ENCODE results near the gene HINFP.
"Not testable (repeated sequence)": the region's sequence is repeated elsewhere in the genome, so short reads cannot be mapped to it uniquely, and the experiment has no call there.

Gene HINFP

DNA sequence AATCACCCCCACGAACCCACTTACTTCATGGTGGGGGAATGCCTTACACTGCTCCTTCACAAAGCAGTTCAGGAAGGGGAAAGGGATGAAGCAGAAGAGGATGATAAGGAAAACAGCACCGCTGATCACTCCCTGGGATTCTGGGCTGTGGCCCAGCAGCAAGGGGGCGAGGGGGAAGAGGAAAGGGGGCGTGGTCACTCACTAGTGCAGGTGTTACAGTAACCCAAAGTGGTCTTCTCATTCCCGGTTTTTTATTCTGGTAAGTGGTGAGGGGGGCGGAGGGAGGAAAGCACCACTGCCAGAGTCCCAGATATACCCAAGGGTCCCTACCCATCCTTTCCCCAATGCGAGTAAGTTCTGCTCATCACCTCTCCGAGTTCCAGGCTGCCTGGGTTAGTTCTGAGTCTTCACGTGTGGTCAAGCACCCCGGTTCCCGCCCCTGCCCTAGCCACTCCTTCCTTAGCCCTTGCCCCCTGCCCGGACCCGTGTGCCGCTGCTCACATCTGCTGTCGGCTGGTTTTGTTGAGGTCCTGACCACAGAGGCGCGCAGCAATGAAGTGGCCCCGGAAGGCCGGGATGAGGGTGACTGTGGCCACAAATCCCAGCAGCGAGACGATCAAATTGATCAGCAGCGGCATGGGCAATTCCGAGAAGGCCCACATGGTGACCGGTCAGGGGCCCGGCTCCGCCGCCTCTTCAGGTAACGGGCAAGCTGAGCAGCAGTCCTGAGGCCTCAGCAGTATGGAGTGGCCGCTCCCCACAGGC, 20.2 kb upstream of the HINFP start:
- peak; percentile 39 for DNase-seq

DNA sequence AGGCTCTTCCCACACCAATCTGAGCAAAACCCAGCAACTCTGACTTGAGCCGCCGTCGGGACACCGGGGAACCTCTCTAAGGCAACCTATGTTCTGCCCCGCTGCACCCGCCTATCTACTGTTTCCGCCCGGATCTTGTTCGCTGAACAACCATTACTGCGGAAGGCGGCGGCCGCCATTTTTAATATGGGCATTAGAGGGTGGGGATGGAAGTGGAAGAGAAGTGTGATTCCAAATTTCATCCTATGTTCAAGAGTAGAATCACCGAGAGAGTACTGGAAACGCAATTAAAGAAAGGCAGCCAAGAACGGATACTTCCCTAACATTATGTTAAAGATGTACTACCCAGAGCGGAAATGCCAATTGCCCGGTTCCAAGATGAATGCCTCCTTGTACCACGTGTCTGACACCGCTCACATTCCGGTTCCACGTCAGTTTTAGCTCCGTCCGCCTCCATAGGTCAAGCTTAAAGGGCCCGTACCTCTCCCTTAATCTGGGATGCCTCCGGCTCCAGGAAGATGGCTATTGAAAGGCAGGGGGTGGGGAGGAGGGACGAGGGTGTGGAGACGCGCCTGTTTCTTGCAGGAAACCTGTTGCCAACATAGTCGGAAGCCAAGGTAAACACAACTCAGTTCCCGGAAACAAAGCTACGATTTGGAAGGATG, 19.5 kb upstream of the HINFP start, which contains the start of gene DPAGT1:
TSS of gene DPAGT1 (minus strand) at position 95 of the 665 bp plus-strand sequence. CDS start 198 bp downstream, outside the sequence.
- peak; percentile 98 for DNase-seq

DNA sequence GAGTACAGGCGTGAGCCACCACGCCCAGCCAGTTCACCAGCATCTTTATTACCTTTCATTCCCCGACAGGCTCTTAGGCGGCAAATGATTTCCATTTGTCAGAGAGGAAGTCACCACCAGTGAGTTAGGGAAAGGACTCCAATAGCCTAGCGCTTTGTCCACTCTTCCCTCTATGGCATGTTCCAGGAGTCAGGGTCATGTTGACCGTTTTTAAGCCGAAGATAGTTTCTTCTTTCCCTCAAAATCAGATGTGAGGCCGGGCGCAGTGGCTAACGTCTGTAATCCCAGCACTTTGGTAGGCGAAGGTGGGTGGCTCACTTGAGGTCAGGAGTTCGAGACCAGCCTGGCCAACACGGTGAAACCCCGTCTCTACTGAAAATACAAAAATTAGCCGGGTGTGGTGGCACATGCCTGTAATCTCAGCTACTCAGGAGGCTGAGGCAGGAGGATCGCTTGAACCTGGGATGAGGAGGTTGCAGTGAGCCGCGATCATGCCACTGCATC, 18.2 kb upstream of the HINFP start:
- not testable (repeated sequence) for DNase-seq

DNA sequence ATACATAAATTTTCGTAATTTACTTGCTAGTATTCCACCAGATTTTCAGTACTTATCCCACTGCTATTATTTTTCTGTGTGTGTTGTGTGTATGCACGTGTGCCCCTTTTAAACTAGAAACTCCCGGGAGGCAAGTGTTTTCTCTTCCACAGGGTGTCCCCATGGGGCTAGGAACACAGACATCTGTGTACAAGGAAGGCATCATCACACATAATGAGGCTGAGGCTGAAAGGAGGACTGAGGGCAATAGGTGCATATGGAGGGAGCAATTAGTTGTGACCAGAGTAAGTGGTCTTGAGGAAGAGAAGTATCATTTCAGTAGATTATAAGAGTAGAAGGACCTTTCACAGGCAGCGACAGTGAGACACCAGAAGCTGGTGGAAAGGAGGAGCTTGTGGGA, 17.6 kb upstream of the HINFP start:
- DNase-seq = no peak

DNA sequence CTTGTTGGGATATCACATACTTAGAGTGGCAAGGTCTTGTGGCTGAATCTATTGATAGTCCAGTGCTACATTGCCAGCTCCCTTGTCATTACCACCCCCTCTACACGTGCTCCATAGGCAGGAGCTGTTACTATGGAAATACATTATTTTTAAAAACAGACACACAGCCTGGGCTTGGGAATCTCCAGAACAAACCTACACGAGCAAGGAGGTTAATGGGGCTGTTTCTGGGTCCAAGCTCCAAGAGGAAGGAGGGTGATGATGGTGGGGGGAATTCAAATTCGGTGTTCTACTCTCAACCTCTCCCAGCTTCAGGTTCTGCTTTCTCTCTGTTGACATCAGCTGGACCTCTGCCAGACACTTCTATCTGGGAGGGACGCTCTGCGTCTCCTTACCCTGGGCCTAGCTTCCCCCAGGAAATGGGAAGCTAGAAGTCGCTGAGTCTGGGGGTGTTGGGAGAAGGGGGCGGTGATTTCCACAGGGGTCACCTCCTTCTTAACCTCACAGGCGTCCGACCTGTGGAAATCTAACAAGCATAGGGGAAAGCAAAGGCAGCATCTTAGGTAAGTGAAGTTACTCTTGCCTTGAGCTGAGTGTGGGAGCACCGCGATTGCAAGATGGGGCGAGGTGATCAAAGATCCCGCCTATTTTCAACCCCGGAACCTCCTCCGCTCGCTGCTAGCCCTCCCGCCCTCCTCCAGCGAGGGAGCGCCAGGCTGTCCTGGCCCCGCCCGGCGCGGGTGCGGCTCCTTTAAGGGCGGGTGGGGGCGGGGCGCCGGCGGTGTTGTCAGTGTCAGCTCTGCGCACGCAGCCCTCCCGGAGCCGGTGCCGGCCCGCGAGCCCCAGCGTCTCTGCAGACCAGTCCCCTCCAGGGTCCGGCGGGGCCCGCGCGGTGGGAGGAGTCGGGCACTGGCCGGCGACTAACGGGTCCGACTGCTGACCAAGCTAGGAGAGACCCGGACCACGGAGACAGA, 14.5 kb upstream of the HINFP start, which contains the start of gene C2CD2L:
TSS of gene C2CD2L (plus strand) at position 781 of the 974 bp plus-strand sequence. CDS start 398 bp downstream, outside the sequence.
- DNase-seq = peak; percentile 92

DNA sequence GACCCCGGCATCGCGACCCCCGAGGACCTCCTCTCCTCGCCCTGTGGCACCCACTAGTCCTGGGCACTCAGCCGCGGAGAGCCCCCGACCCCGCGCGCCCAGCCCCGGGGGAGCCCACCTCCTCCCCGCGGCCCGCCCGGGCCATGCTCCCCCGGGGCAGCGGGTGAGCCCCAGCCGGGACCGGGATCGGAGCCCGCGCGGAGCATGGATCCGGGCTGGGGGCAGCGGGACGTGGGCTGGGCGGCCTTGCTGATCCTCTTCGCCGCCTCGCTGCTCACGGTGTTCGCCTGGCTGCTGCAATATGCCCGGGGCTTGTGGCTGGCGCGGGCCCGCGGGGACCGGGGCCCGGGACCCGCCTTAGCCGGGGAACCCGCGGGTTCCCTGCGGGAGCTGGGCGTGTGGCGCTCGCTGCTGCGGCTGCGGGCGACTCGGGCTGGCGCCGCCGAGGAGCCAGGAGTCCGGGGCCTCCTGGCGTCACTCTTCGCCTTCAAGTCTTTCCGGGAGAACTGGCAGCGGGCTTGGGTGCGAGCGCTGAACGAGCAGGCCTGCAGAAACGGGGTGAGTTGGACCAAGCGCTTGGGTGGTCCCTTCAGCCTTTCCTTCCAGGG, 13.7 kb upstream of the HINFP start:
- peak; percentile 4 for DNase-seq

DNA sequence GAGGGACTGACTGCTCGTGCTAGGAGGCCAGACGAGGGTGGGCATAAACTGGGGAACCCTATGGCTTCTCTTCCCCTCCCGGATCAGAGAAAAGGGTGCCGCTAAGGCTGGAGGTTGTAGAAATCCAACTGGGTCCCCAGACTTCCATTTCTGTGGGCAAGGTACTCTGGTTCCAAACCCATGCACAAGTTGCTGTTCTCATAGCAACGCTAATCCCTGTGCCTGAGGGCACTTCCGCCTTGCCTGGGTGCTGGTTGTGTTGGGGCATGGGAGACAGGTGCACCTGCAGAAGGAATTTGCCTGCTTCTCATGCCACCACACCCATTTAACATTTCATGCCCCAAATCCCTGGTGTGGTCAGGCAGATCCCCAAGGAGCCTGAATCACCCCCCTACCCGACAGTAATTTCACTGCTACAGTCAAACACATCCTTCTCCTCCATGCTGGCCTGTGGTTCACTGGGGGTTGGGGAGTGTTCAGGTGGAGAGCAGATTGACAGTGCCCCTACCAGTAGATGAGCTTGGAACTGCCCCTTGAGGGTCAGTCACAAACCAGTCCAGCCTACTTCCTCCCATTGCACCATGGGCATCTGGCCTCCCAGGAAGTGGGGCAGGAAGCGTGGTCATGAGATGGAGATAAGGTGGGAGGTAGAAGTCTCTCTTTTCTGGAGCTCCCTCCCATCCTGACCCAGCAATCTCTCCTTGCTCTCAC, 13.1 kb upstream of the HINFP start:
- peak; percentile 15 for DNase-seq

DNA sequence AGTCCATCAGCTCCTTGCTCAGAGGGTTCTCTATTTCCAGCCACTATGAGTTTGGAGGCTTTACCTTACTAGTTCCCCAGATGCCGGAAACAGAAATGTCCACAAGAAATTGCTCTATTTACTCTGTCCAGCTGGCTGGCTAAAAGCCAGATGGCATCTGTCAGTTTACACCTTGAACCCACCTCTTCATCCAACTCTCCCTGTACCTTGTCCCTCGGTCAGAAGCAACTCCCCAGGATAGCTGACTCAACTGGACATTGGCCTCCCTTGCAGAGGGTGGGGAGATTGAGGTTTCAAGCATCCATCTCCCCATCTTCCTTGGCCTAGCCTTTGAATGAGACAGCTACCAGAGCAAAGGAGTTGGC, 12.5 kb upstream of the HINFP start:
- DNase-seq = no peak

DNA sequence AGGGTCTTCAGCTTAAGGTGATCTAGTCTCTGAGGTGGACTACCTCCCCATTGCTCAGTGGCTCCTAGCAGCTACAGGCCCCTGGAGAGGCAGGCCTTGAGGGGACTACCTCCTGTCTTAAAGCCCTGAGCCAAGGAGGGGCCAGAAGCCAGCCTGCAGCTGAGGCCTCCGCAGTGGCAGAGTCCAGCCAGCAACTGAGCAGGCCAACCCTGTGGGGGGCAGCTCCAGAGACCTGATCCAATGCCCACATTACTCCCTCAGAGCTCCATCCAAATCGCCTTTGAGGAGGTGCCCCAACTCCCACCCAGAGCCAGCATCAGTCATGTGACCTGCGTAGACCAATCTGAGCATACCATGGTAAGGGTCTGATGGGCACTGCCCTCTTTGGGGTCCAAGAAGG, 11.5 kb upstream of the HINFP start:
- DNase-seq = no peak

DNA sequence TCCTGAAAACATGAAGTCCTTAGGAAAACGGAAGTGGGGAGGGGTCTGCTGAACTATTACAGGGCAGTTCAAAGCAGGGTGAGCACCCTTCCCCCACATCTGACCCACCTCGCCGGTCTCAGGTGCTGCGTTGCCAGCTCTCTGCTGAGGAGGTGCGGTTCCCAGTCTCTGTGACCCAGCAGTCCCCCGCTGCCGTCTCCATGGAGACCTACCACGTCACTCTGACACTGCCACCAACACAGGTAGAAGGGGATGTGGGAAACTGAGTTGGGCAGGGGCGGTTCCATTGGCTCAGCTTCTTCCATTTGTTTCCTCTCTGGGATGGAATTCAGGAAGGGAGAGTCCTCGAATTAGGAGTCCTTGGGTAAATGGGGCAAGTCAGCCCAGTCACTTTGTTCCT, 10.9 kb upstream of the HINFP start:
- no peak for DNase-seq

DNA sequence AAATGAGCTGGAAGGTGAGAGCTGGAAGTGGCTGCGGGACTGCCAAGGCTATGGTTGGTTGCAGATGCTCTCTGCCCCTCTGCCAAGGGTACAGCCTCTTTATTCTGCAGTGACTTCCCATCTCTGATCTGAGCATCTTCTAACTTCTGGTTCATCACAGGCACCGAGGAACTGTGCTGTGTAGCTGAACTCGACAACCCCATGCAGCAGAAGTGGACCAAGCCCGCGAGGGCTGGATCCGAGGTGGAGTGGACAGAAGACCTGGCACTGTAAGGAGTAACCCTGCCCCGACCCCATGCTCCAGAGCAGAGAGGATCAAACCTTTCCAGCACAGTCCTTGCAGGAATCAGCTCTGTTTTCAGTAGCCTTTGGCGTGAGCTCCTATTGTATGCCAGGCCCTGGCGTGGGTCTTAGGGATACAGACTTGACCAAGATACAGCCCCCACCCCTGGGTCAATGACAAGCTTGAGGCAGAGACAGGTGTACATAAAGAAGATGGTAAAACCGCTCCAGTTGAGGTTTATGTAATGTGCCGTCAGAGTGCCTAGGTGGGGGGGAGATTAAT, 9.9 kb upstream of the HINFP start:
- DNase-seq = no peak

DNA sequence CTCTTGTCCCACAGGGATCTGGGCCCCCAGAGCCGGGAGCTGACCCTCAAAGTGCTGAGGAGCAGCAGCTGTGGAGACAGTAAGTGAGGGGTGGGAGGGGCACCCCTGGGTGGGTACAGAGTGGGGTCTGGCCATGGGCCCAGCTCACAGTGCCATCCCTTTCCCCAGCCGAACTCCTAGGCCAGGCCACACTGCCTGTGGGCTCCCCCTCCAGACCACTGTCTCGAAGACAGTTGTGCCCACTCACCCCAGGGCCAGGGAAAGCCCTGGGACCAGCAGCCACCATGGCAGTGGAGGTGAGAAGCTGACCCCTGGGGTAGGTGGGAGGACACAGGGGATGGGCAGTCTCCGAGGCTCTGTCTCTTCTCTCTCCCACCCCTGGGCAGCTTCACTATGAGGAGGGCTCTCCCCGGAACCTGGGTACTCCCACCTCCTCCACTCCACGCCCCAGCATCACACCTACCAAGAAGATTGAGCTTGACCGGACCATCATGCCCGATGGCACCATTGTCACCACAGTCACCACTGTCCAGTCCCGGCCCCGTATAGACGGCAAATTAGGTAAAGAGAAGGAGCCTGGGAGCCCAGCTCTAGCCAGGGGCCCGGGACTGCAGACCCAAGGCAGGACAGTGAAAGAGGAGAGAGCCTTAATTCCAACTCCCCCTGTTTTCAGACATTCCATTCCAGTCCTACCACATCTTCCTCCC, 8.9 kb upstream of the HINFP start:
- no peak for DNase-seq

DNA sequence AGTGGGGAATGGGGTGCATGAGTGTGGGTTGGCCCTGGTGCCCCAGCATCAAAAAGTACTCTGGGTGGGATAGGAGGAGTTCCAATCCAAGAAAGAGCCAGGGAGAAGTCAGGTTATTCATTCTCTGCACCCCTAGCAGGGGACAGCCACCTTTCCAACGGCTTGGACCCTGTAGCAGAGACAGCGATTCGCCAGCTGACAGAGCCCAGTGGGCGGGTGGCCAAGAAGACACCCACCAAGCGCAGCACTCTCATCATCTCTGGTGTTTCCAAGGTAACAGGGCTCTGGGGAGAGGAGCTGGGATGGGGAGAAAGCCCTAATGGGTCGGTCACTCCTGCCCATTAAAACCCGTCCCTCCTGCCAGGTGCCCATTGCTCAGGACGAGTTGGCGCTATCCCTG, 7.7 kb upstream of the HINFP start:
- DNase-seq = no peak

DNA sequence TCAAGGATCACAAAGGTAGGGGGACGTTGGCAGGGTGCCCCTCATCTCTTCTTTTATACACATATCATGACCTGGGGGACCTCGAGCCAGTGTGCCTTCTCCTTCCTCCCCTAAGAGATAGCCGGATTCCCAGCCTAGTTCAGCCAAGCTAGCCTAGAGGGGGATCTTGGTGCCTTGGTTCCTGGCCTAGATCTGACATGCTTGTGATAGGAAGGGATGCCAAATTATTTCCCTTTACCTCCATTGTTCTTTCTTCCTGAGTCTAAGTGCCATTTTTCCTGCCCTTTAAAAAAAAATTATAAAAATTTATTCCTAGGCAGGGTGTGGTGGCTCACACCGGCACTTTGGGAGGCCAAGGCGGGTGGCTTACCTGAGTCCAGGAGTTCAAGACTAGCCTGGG, 7.0 kb upstream of the HINFP start:
- no peak for DNase-seq

DNA sequence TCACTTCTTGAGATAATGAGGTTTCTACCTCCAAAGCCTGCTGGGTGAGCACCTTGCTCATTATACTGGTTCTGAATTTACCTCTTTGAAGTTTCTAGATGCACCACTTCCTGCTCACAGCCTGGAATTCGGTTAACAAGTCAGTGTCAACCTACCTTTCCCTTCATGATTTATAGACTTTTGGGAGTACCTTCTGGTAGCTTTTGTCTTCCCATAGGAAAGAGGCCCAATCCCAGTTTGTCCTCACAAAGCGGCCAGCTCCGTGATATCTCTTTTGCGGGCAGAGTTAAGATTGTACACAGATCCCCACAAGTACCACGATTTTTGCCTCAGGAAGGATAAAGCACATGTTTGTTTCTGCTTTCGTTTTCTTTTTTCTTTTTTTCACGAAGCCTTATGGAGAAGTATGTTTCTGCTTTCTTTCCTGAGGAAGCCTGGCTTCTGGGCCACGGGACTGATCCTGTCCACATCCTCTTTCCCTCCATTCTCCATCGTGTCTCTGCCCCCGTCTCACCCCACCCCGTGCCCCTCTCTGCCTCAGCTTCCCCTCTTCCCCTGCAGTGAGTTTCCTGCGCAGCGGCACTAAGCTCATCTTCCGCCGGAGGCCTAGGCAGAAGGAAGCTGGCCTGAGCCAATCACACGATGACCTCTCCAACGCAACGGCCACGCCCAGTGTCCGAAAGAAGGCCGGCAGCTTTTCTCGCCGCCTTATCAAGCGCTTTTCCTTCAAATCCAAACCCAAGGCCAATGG, 5.7 kb upstream of the HINFP start:
- DNase-seq = no peak

DNA sequence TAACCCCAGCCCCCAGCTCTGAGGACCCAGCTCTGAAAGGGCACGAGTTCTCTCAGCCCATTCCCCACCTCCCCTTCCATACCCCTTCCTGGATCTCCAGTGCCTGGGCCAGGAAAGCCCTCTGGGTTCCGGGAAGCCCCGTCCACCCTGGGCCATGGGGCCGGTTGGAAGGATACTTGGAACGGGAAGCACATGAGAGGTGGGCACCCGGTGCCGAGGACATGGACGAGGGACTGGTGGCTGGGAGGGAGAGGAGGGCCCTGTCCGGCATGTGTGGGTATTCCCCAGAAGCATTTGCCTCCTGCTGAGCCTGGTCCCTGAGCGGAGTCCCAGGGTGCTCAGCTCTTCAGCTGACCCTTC, 5.2 kb upstream of the HINFP start:
- no peak for DNase-seq

DNA sequence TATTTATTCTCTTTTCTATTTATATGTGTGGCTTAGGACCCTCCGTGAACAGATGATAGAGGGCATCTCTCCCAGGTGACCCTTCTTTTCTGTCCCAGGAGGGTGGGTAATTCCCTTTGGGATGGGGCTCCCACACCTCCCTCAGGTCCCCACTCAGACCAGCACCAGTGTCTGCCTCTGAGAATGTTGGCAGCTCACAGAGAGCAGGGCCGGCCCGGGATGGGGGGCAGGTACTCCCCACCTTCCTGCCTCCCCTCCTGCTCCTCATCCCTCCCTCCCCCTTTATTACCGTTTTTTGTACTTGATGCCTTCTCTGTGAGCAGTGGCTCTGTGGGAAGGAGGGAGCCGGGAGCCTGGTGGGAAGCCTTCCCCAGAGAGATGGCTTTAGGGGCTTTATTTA, 4.8 kb upstream of the HINFP start:
- DNase-seq = no peak

DNA sequence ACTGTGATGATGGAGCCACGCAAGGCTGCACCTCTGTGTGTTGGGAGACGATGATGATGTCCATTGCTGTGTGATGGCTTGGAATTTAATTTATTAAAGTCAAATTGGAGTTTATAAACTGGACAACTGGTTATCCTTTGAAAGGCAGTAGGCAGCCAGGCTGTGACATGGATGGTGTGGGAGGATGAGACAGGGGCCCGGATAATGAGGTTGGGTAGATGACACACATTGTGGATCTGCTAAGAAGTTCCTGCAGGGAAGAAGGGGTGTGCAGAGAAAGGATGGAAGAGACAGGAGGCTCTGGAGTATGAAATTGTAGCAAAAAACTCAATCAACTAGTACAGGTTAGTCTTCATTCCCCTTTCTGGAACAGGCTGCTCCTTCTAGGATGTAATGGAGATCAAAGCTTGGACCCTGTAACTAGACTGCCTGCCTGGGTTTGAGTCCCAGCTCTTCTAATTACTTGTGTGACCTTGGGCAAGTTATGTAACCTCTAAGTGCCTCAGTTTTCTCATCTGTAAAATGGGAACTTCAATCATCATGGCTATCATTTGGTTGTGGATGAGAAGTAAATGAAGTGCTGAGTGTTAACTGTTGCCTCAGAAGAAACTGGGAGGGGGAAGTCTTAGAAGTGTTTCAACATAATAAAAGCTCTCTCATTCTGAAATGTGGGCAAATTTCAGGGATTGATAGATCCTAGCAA, 4.2 kb upstream of the HINFP start:
- no peak for DNase-seq

DNA sequence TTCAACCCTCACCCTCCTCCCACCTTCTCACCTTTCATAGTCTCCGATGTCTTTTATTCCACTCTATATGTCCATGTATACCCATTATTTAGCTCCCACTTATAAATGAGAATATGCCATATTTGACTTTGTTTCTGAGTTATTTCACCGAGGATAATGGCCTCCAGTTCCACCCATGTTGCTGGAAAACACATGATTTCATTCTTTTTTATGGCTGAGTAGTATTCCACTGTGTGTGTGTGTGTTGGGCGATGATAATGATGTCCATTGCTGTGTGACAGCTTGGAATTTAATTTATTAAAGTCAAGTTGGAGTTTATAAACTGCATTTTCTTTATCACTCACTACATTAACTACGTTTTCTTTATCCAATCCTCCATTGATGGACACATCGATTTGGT, 3.2 kb upstream of the HINFP start:
- DNase-seq = no peak

DNA sequence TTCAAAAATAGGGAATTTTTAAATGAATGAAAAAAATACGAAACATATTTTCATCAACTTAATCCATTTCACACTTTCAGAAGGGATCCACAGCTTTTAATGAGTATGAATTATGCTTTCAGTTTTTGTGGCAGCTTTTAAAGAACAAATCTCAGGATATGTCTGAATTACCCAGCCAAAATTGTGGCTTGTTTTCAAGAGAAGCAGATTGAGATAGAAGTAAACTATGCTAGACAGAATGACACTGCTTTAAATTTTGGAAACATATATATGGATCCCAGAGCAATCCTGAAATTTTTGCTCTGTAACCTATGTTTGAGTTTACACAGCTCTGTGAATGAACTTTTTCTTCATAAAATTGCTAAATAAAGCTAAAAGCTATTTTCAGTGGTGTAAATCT, 2.4 kb upstream of the HINFP start:
- DNase-seq = no peak

Data from HCEC 1CT (cell line).